Stimulated activated CD4-positive, alpha-beta T cell treated with anti-CD3 and anti-CD28 coated beads, TNF-alpha, amount 100 ng/mL, for 1 hour (primary cell): ENCODE measurements around the gene MIPOL1.
"Not testable (repeated sequence)": the region's sequence is repeated elsewhere in the genome, so short reads cannot be mapped to it uniquely, and the experiment has no call there.

ENCODE experiments used
- DNase-seq, 3 donors: peaks; one replicate each; pipeline ENCODE4 v3.0.0-alpha.2; 2020; ENCODE audit warnings: low read depth in 3 of 3, low spot score in 1 of 3

Gene MIPOL1

GRCh38 chr14:37452323-37452722 lies 254.6 kb downstream of the MIPOL1 start:
- no peak for DNase-seq

- no peak for DNase-seq
These were observed 256.2 kb downstream of the MIPOL1 start for GRCh38 chr14:37453985-37454384.

- no peak for DNase-seq
These were observed 259.6 kb downstream of the MIPOL1 start for GRCh38 chr14:37457334-37457733.

GRCh38 chr14:37462426-37462825 lies 264.7 kb downstream of the MIPOL1 start:
- DNase-seq: not testable (repeated sequence)

- no peak for DNase-seq
These were observed 266.6 kb downstream of the MIPOL1 start for GRCh38 chr14:37464192-37464858.

- DNase-seq: no peak
These were observed 268.4 kb downstream of the MIPOL1 start for GRCh38 chr14:37466003-37466622.

- DNase-seq: no peak
These were observed 268.9 kb downstream of the MIPOL1 start for GRCh38 chr14:37466623-37467088.

GRCh38 chr14:37469650-37470049 lies 271.9 kb downstream of the MIPOL1 start:
- no peak for DNase-seq

- no peak for DNase-seq
These were observed 272.5 kb downstream of the MIPOL1 start for GRCh38 chr14:37470251-37470650.

- DNase-seq: no peak
These were observed 275.2 kb downstream of the MIPOL1 start for GRCh38 chr14:37472906-37473305.

- DNase-seq: no peak
These were observed 276.5 kb downstream of the MIPOL1 start for GRCh38 chr14:37474191-37474590.

- DNase-seq: no peak
These were observed 282.9 kb downstream of the MIPOL1 start for GRCh38 chr14:37480446-37481290.

- no peak for DNase-seq
These were observed 284.7 kb downstream of the MIPOL1 start for GRCh38 chr14:37482428-37482827.

- no peak for DNase-seq
These were observed 285.9 kb downstream of the MIPOL1 start for GRCh38 chr14:37483672-37484071.

GRCh38 chr14:37490607-37491006 lies 292.9 kb downstream of the MIPOL1 start:
- DNase-seq: no peak

GRCh38 chr14:37491076-37491475 lies 293.3 kb downstream of the MIPOL1 start:
- no peak for DNase-seq

- DNase-seq: no peak
These were observed 295.9 kb downstream of the MIPOL1 start for GRCh38 chr14:37493606-37494005.

- no peak for DNase-seq
These were observed 299.7 kb downstream of the MIPOL1 start for GRCh38 chr14:37497422-37497821.

GRCh38 chr14:37501877-37502276 lies 304.1 kb downstream of the MIPOL1 start:
- DNase-seq: no peak

- DNase-seq: no peak
These were observed 310.8 kb downstream of the MIPOL1 start for GRCh38 chr14:37508503-37508902.

GRCh38 chr14:37512173-37512572 lies 314.4 kb downstream of the MIPOL1 start:
- DNase-seq: no peak

- no peak for DNase-seq
These were observed 318.0 kb downstream of the MIPOL1 start for GRCh38 chr14:37515771-37516170.
